SH-SY5Y (cell line): ENCODE measurements around the gene SSPN.

Experiments
- GATA2 ChIP-seq: IDR thresholded peaks from 2 replicates; pipeline ENCODE4 v1.6.1; 2011; ENCODE audit warnings: mild to moderate bottlenecking, low read depth, low read length
- GATA3 ChIP-seq: IDR thresholded peaks from 2 replicates; pipeline ENCODE4 v1.6.1; 2011; ENCODE audit warnings: low read depth, mild to moderate bottlenecking, low read length, moderate library complexity

DNA sequence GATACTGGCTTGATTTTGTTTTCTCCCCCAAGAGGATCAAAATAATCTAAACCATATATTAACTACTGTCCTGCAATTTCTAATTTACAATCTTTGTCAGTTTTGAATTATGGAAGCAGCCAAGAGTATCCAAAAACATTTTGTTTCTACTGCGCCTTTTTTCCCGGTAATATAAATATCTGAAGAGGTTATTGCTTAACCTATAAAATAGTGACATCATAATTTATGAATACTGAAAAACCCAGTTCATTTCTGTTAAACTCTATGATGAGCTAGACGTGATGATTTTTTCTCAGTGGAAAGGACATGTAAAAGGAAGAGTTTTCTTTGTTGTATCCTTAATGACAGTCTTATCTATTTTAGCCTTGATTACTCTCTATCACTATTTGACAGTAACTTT lies 3.2 kb upstream of the SSPN start:
- TF ChIP-seq GATA3 (no peak), GATA2 (no peak)
